Activated CD8-positive, alpha-beta T cell treated with anti-CD3 and anti-CD28 coated beads for 36 hours (primary cell): Measurements from ENCODE around the gene ADARB1. TPM values are rescaled to one million over a fixed set of nuclear protein-coding genes. Genes with fewer than 3 reads are reported as not detected.
A peak's percentile ranks its signal among the peaks of the same experiment; 100 is the strongest.

Experiments used
- ATAC-seq: fragments of 200-7000 bp; cut with Tn5 transposase; one replicate; pipeline ENCODE4 v1.10.0; 2021; ENCODE audit warnings: mild to moderate bottlenecking, moderate library complexity
- CTCF ChIA-PET: fragments of 350-600 bp; sonication (Branson Sonifier 250); formaldehyde crosslinking; loops from one replicate; lab custom pipeline; 2021; ENCODE audit warnings: antibody characterized with exemption; lab: Charles Lee
- POLR2A ChIA-PET: fragments of 350-600 bp; sonication (Branson Sonifier 250); formaldehyde crosslinking; loops from one replicate; lab custom pipeline; 2021; ENCODE audit warnings: antibody characterized with exemption; lab: Charles Lee
- DNase-seq: peaks from one replicate; pipeline ENCODE4 v3.0.0-alpha.2; 2020
- H3K27ac Mint-ChIP-seq: one replicate; pipeline ENCODE4 v1.8.0; 2021; ENCODE audit warnings: mild to moderate bottlenecking, mixed read lengths
- H3K27me3 Mint-ChIP-seq: one replicate; pipeline ENCODE4 v1.8.0; 2021; ENCODE audit warnings: mixed read lengths
- H3K36me3 Mint-ChIP-seq: one replicate; pipeline ENCODE4 v1.8.0; 2021; ENCODE audit warnings: low read depth, mixed read lengths
- H3K4me1 Mint-ChIP-seq: one replicate; pipeline ENCODE4 v1.8.0; 2021; ENCODE audit warnings: low read depth, mixed read lengths
- H3K4me3 Mint-ChIP-seq: one replicate; pipeline ENCODE4 v1.8.0; 2021; ENCODE audit warnings: mild to moderate bottlenecking, moderate library complexity, mixed read lengths
- H3K9me3 Mint-ChIP-seq: one replicate; pipeline ENCODE4 v1.8.0; 2021; ENCODE audit warnings: mixed read lengths
- CTCF ChIP-seq: fragments of 200-600 bp; IDR thresholded peaks from one replicate; pipeline ENCODE4 v1.8.0; 2022; ENCODE audit warnings: antibody characterized with exemption, mild to moderate bottlenecking
- intact Hi-C: fragments of 100-400 bp; cut with micrococcal nuclease; formaldehyde crosslinking; loops from one replicate; pipeline ENCODE4 v1.10.0; 2022
- total RNA-seq, 2 experiments: library from RNA; stranded (reverse); gene quantifications; one replicate each; pipeline ENCODE4 v1.2.3, GENCODE V29; 2021

ADARB1 gene
- total RNA-seq, 2 experiments from 2014 or later, result 36.2 to 37.1 TPM

GRCh38 chr21:45084121-45084520 lies 9.7 kb downstream of the ADARB1 start:
- CTCF ChIA-PET, result interaction anchor here (1.1 kb wide), 1 partner anchor 19 kb away, joined by 3 read pairs; no protein-coding TSS in a partner anchor
- no peak for TF ChIP-seq CTCF
- H3K4me1 Mint-ChIP-seq, result peaks cover 100% of the 10 kb centered on the region
- no peak overlapping the region for H3K4me3 Mint-ChIP-seq
- H3K27ac Mint-ChIP-seq, result peak overlapping the region; percentile 71
- H3K36me3 Mint-ChIP-seq, result peaks cover 35% of the 10 kb centered on the region
- ATAC-seq (no peak), DNase-seq (peak; percentile 38)
- H3K9me3 Mint-ChIP-seq, result no peaks in the 10 kb centered on the region
- POLR2A ChIA-PET, result no interaction called here
- no peaks in the 10 kb centered on the region for H3K27me3 Mint-ChIP-seq
- intact Hi-C loops, result no loop called here

- no peak for TF ChIP-seq CTCF
- H3K9me3 Mint-ChIP-seq, result no peaks in the 10 kb centered on the region
- intact Hi-C loops, result no loop called here
- ATAC-seq (no peak), DNase-seq (no peak)
- peaks cover 31% of the 10 kb centered on the region for H3K36me3 Mint-ChIP-seq
- no peak overlapping the region for H3K4me3 Mint-ChIP-seq
- CTCF ChIA-PET, result interaction anchor here (0.9 to 1.6 kb wide), 2 partner anchors 43 to 53 kb away, joined by 4 to 5 read pairs; no protein-coding TSS in a partner anchor
- POLR2A ChIA-PET, result interaction anchor here (1.8 kb wide), 2 partner anchors 8 to 20 kb away, joined by 5 to 6 read pairs; no protein-coding TSS in a partner anchor
- H3K27me3 Mint-ChIP-seq, result no peaks in the 10 kb centered on the region
- peaks cover 96% of the 10 kb centered on the region for H3K4me1 Mint-ChIP-seq
- H3K27ac Mint-ChIP-seq, result peak overlapping the region; percentile 71
These were observed 10.6 kb downstream of the ADARB1 start for GRCh38 chr21:45084881-45085536.

GRCh38 chr21:45085700-45086099 lies 11.3 kb downstream of the ADARB1 start:
- Mint-ChIP-seq H3K27me3 (no peaks in the 10 kb centered on the region), H3K4me3 (no peak overlapping the region), H3K4me1 (peaks cover 91% of the 10 kb centered on the region), H3K27ac (peak overlapping the region; percentile 15), H3K9me3 (no peaks in the 10 kb centered on the region), H3K36me3 (peaks cover 29% of the 10 kb centered on the region)
- ATAC-seq, result no peak
- TF ChIP-seq CTCF, result no peak
- POLR2A ChIA-PET, result interaction anchor here (1.8 kb wide), 2 partner anchors 9 to 20 kb away, joined by 5 to 6 read pairs; no protein-coding TSS in a partner anchor
- CTCF ChIA-PET, result interaction anchor here (0.9 to 1.9 kb wide), 4 partner anchors 17 to 53 kb away, joined by 4 to 5 read pairs (median 4); no protein-coding TSS in a partner anchor
- DNase-seq, result no peak
- intact Hi-C loops, result no loop called here

GRCh38 chr21:45086337-45086958 lies 12.1 kb downstream of the ADARB1 start:
- Mint-ChIP-seq H3K27me3 (no peaks in the 10 kb centered on the region), H3K36me3 (peaks cover 23% of the 10 kb centered on the region), H3K4me3 (peak overlapping the region; percentile 26), H3K9me3 (no peaks in the 10 kb centered on the region), H3K4me1 (peaks cover 89% of the 10 kb centered on the region), H3K27ac (peak overlapping the region; percentile 86)
- intact Hi-C loops, result no loop called here
- no peak for ATAC-seq
- POLR2A ChIA-PET, result interaction anchor here (1.8 kb wide), 2 partner anchors 10 to 19 kb away, joined by 5 to 6 read pairs; no protein-coding TSS in a partner anchor
- no peak for TF ChIP-seq CTCF
- no peak for DNase-seq
- CTCF ChIA-PET, result interaction anchor here (0.7 to 1.9 kb wide), 5 partner anchors 8 to 52 kb away, joined by 3 to 5 read pairs (median 4); no protein-coding TSS in a partner anchor
